Fibroblast of mammary gland (primary cell): Measurements from ENCODE around the gene PLEKHN1.
A peak's percentile ranks its signal among the peaks of the same experiment; 100 is the strongest.

Experiments used
- DNase-seq: peaks from one replicate; pipeline ENCODE4 v3.0.0-alpha.2; 2010; ENCODE audit warnings: low read depth
- H3K4me3 ChIP-seq: 2 replicates; pipeline ENCODE4 v1.5.1; 2011; ENCODE audit warnings: low read depth, mild to moderate bottlenecking, low read length, moderate library complexity; ENCODE audit not compliant: control insufficient read depth
- TF ChIP-seq, protein P1 (sequence below): conservative IDR thresholded peaks from 2 replicates; pipeline ENCODE4 v1.5.1; 2011; ENCODE audit warnings: low read depth, low read length, inconsistent platforms; ENCODE audit not compliant: control insufficient read depth, insufficient read depth

Gene PLEKHN1

DNA sequence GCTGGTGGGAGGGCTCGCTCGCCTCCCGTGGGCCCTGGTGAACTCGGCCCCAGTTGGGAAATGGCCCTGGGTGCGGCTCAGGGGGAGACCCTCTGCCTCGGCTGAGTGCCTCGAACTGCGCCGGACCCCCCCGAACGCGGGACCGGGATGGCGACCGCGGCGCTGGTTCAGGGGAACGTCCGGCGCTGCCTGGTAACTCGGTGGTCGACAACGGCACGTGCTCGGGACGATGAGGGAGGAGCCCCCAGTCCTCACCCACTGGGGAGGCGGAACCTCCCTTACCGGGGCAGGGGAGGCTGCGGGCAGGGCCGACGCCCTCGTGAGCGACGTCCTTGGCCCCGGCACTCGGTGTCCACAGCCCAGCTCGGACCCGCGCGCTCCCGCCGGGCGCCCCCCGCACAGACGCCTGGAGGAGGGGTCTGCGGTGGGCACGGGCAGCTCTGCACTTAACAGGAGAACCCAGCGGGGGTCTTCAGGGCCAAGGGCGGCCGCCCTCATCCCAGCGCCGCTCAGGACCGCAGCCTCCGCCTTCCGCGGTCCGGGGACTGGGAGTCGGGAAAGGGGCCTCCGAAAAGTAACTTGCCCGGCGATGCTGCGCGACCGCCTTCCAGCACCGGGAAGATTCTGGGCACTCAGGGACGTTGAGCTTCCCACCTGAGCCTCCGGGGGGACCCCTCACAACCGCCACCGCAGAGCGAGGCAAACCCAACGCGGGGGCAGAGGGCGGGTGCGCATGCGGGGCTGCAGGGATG lies 31.9 kb downstream of the PLEKHN1 start:
- TF ChIP-seq, protein P1, sequence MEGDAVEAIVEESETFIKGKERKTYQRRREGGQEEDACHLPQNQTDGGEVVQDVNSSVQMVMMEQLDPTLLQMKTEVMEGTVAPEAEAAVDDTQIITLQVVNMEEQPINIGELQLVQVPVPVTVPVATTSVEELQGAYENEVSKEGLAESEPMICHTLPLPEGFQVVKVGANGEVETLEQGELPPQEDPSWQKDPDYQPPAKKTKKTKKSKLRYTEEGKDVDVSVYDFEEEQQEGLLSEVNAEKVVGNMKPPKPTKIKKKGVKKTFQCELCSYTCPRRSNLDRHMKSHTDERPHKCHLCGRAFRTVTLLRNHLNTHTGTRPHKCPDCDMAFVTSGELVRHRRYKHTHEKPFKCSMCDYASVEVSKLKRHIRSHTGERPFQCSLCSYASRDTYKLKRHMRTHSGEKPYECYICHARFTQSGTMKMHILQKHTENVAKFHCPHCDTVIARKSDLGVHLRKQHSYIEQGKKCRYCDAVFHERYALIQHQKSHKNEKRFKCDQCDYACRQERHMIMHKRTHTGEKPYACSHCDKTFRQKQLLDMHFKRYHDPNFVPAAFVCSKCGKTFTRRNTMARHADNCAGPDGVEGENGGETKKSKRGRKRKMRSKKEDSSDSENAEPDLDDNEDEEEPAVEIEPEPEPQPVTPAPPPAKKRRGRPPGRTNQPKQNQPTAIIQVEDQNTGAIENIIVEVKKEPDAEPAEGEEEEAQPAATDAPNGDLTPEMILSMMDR: no peak
- DNase-seq: no peak
- no peak overlapping the region for H3K4me3 ChIP-seq

GRCh38 chr1:998745-998994 lies 32.4 kb downstream of the PLEKHN1 start:
- peak; percentile 25 for DNase-seq
- H3K4me3 ChIP-seq: no peak overlapping the region
- TF ChIP-seq, protein P1: no peak

- TF ChIP-seq, protein P1: no peak
- no peak for DNase-seq
- H3K4me3 ChIP-seq: no peak overlapping the region
Observed at GRCh38 chr1:998995-999724, 32.9 kb downstream of the PLEKHN1 start.

GRCh38 chr1:999725-1000356 lies 33.6 kb downstream of the PLEKHN1 start, which contains the start of gene HES4:
Gene HES4 (minus strand): TSS chr1:1000097. CDS start chr1:999973, 124 bp downstream.
- peak; percentile 83 for DNase-seq
- TF ChIP-seq, protein P1: no peak
- H3K4me3 ChIP-seq: peak within 1 kb of the TSS; percentile 25

- peak; percentile 82 for DNase-seq
- H3K4me3 ChIP-seq: peak overlapping the region; percentile 25
- TF ChIP-seq, protein P1: no peak
Observed at GRCh38 chr1:1000357-1001056, 34.2 kb downstream of the PLEKHN1 start.

DNA sequence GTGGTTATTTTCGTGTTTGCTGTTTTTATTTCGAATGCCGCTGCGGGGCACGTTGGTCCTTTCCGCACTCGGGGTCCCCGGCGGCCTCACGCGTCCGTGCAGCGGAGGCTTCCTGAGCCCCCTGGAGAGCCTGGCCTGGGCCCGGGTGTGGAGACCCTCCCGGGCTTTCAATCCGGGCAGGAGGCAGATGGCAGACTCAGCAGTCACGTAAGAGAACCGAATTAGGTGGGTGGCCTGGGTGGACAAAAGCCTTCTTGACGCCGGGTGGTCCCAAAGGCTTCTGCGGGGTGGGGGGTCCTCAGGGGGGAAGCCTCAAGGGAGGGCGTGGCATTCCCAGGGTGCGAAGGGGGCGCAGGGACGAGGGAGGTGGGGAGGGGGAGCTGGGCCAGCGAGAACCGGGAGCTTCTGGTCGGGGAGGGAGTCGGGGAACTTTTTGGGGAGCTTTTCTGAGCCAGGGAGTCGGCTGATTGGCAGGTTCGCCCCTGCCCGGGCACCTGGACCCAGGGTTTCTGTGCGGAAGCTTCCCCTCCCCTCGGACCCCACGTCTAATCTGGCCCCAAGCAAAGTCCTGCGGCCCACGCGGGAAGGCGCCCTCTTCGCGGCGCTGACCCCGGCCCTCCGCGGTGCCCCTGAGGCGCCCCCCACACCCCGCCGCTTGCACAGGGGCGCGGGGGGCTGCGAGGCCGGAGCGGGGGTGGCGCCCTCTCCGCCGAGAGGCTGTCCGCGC lies 34.9 kb downstream of the PLEKHN1 start:
- TF ChIP-seq, protein P1: no peak
- no peak overlapping the region for H3K4me3 ChIP-seq
- no peak for DNase-seq
